Heart right ventricle (tissue), 16 donors: Measurements from ENCODE around the gene KIF4B. TPM values are rescaled to one million over a fixed set of nuclear protein-coding genes. Genes with fewer than 3 reads are reported as not detected.

Source experiments
- ATAC-seq, 8 donors: fragments of 200-7000 bp; cut with Tn5 transposase; one replicate each; pipeline ENCODE4 v1.9.1; 2020; ENCODE audit warnings: mild to moderate bottlenecking in 8 of 8, moderate library complexity in 8 of 8, moderate number of reproducible peaks in 1 of 8
- DNase-seq, 2 donors: peaks; one replicate each; pipeline ENCODE4 v3.0.0-alpha.2; 2020
- H3K27ac ChIP-seq, 10 donors: fragments of 200-600 bp; sonication (generic) in 2 of 10; one replicate each; pipeline versions ENCODE4 v1.5.0 to v1.8.0; 2020 to 2022; ENCODE audit warnings: mild to moderate bottlenecking in 3 of 10
- H3K27me3 ChIP-seq, 7 donors: fragments of 200-600 bp; one replicate each; pipeline ENCODE4 v1.8.0; 2021 to 2022; ENCODE audit warnings: mild to moderate bottlenecking in 2 of 7
- H3K36me3 ChIP-seq, 9 donors: fragments of 200-600 bp; sonication (generic) in 1 of 9; one replicate each; pipeline versions ENCODE4 v1.5.0 to v1.8.0; 2020 to 2022; ENCODE audit warnings: mild to moderate bottlenecking in 2 of 9
- H3K4me1 ChIP-seq, 9 donors: fragments of 200-600 bp; sonication (generic) in 1 of 9; one replicate each; pipeline versions ENCODE4 v1.5.0 to v1.8.0; 2020 to 2022; ENCODE audit warnings: mild to moderate bottlenecking in 4 of 9
- H3K4me3 ChIP-seq, 10 donors: fragments of 200-600 bp; sonication (generic) in 2 of 10; one replicate each; pipeline versions ENCODE4 v1.5.0 to v1.8.0; 2020 to 2022; ENCODE audit warnings: mild to moderate bottlenecking in 7 of 10, moderate library complexity in 2 of 10
- H3K9me3 ChIP-seq, 11 donors: fragments of 200-600 bp in 10 of 11; sonication (generic) in 2 of 11; one replicate each; pipeline versions ENCODE4 v1.5.0 to v1.8.0; 2013 to 2022; ENCODE audit warnings: mild to moderate bottlenecking in 2 of 11, control low read depth in 1 of 11, moderate library complexity in 1 of 11
- WGBS, 2 donors: extraction: QIAGEN DNeasy Blood & Tissue Kit; methylation state at CpG; one replicate each; pipeline ENCODE4 v1.1.7; 2013; ENCODE audit warnings: inconsistent platforms in 1 of 2; 5-methylcytosine and 5-hydroxymethylcytosine counted together
- intact Hi-C, 10 donors: fragments of 100-400 bp; cut with DNase I; formaldehyde crosslinking; loops; one replicate each; pipeline versions ENCODE4 v1.11.1 to v1.14.2; 2022
- polyA plus RNA-seq, 2 donors: library from polyadenylated mRNA; stranded (reverse); fragments of 200-250 nt; gene quantifications; one replicate each; pipeline ENCODE4 v1.2.3, GENCODE V29; 2013
- total RNA-seq, 10 donors: library from RNA; stranded (reverse); fragmentation: NEBNext Ultra II Directional in 3 of 10; extraction: Animal tissue kit (Norgen Biotek cat#: 25700) in 3 of 10; gene quantifications; one replicate each; pipeline versions ENCODE4 v1.2.1 to v1.2.4, GENCODE V29; 2021 to 2023
- TF ChIP-seq, protein P1 (sequence below), 9 donors: fragments of 200-600 bp; sonication (generic) in 2 of 9; IDR thresholded peaks; one replicate each; pipeline versions ENCODE4 v1.5.0 to v1.8.0; 2021 to 2022; ENCODE audit warnings: antibody characterized with exemption in 9 of 9, mild to moderate bottlenecking in 5 of 9, moderate library complexity in 1 of 9
- donor health status: Arrhythmogenic right ventricular cardiomyopathy.
- donor health status: ischemic (EF 13 %, LVEDD 7.1; RV severe dilation, severe dysfunction).
- donor health status: healthy with polysubstance abuse.
- donor health status: DM: no; HTN: yes; CAD: no.
- donor health status: DM: no; HTN: no; CAD: no.
- donor health status: ischemic (EF 25% LVEDD 6.9; RV normal size, moderate dysfunction).
- donor health status: ischemic (EF 25% LVEDD 5.7; RV mildly dilated, moderate dysfunction).
- donor health status: healthy.
- donor health status: DM: yes; HTN: yes; CAD: no.
- donor health status: Ischemic cardiomyopathy.
- donor health status: ischemic (EF 35%, LVEDD 5.7; RV mildly dilated, moderate dysfunction).
- donor health status: nonischemic (EF 11% LVEDD 7.7; RV severe dilation, severe dysfunction).
- donor health status: DM: yes; HTN: yes; CAD: no.
- donor health status: PGD.
- donor health status: ischemic (EF 29% LVEDD 5.4; RV normal size, mild dysfunction).
- donor health status: nonischemic (EF 23%, LVEDD 6.1; RV moderate dilation, normal function).

KIF4B gene
- total and polyA plus RNA-seq, 12 donors: 0.05 to 0.11 (median 0.08) TPM; not detected in 8

GRCh38 chr5:155010881-155011280 is 2.7 kb upstream of the KIF4B start:
- Histone ChIP-seq H3K9me3 (peaks cover 0 to 4% (median 0%) of the 10 kb centered on the region in 11 donors), H3K4me3 (no peak overlapping the region), H3K27ac (no peak overlapping the region), H3K36me3 (no peaks in the 10 kb centered on the region), H3K4me1 (no peaks in the 10 kb centered on the region), H3K27me3 (peaks cover 0 to 6% (median 0%) of the 10 kb centered on the region in 7 donors)
- ATAC-seq (no peak), DNase-seq (no peak)
- TF ChIP-seq, protein P1, sequence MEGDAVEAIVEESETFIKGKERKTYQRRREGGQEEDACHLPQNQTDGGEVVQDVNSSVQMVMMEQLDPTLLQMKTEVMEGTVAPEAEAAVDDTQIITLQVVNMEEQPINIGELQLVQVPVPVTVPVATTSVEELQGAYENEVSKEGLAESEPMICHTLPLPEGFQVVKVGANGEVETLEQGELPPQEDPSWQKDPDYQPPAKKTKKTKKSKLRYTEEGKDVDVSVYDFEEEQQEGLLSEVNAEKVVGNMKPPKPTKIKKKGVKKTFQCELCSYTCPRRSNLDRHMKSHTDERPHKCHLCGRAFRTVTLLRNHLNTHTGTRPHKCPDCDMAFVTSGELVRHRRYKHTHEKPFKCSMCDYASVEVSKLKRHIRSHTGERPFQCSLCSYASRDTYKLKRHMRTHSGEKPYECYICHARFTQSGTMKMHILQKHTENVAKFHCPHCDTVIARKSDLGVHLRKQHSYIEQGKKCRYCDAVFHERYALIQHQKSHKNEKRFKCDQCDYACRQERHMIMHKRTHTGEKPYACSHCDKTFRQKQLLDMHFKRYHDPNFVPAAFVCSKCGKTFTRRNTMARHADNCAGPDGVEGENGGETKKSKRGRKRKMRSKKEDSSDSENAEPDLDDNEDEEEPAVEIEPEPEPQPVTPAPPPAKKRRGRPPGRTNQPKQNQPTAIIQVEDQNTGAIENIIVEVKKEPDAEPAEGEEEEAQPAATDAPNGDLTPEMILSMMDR (IDR thresholded peaks at IDR 0.05): no peak
- intact Hi-C loops: no loop called here
- WGBS, 2 donors: 89 to 97% methylated on average over 3 of the region's 3 CpGs

GRCh38 chr5:155015239-155015638 is 1.7 kb downstream of the KIF4B start:
- Histone ChIP-seq H3K9me3 (peaks cover 0 to 7% (median 0%) of the 10 kb centered on the region in 11 donors), H3K4me1 (no peaks in the 10 kb centered on the region), H3K27me3 (peaks cover 0 to 6% (median 0%) of the 10 kb centered on the region in 7 donors), H3K36me3 (no peaks in the 10 kb centered on the region), H3K27ac (no peak overlapping the region), H3K4me3 (no peak overlapping the region)
- TF ChIP-seq, protein P1 (IDR thresholded peaks at IDR 0.05): no peak
- intact Hi-C loops: no loop called here
- 74 to 80% methylated on average over 6 of the region's 6 CpGs for WGBS, 2 donors
- DNase-seq (no peak), ATAC-seq (no peak)

DNA sequence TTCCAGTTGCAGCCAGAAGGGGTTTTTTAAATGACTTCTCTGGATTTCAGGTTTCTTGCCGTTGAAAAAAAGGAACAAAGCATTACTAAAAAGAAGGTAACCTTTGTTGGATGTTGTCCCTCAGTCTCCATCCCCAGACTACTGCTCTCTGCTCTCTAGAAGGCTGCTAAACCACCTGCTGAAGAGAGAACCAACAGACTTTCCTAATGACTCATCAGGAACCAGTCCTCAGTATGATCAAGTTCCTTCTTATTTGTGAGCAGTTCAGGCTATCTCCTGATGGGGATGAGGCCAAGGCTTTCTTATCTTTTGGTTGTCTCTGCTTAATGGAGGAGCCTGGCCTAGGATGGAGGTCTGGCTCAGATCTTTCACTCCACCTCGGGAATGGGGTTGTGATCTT is 4.1 kb downstream of the KIF4B start:
- ATAC-seq: no peak
- TF ChIP-seq, protein P1 (IDR thresholded peaks at IDR 0.05): no peak

DNA sequence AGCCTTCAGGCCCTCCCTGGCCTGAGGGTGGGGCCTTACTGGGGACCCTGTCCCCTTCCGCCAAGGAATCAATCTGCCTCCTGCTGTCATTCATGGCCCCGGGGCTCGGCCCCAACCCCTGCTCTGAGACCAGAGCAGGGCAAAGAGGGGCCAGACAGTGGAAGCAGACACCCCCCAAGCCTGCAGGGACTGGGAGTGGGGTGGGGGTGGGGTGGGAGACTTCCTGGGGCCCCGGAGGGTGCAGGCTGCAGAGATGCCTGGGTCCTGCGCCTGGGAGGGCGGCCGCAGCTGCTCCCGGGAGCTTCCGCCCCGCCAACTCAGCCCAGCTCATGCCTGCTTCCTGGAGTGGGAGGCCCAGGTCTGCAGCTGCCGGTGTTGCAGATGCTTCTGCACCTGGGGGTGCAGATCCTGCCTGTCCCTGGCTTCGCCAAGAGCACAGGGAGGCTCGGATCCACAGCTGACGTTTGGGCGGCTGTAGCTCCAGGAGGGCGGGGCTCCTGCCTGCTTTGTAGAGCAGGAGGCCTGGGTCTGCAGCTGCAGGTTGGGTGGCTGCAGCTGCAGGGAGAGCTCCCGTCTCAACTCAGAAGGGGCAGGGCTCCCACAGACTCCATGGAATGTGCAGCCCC is 6.2 kb downstream of the KIF4B start:
- H3K9me3 ChIP-seq: peaks cover 0 to 7% (median 0%) of the 10 kb centered on the region in 11 donors

More for the DNA sequence above, 4.1 kb downstream of the KIF4B start:
- 55 to 74% methylated on average over 2 of the region's 2 CpGs for WGBS, 2 donors
- DNase-seq: no peak
- peaks cover 0 to 6% (median 0%) of the 10 kb centered on the region in 7 donors for H3K27me3 ChIP-seq
- peaks cover 0 to 7% (median 0%) of the 10 kb centered on the region in 11 donors for H3K9me3 ChIP-seq
- H3K4me3 ChIP-seq: no peak overlapping the region
- no peaks in the 10 kb centered on the region for H3K4me1 ChIP-seq
- intact Hi-C loops: no loop called here
- no peaks in the 10 kb centered on the region for H3K36me3 ChIP-seq
- H3K27ac ChIP-seq: no peak overlapping the region

More for the DNA sequence above, 6.2 kb downstream of the KIF4B start:
- WGBS, 2 donors: 81 to 86% methylated on average over 17 of the region's 17 CpGs
- DNase-seq (no peak), ATAC-seq (peak in 1 of 8 donors; percentile 55)
- Histone ChIP-seq H3K27ac (no peak overlapping the region), H3K4me1 (no peaks in the 10 kb centered on the region), H3K4me3 (no peak overlapping the region), H3K27me3 (no peaks in the 10 kb centered on the region), H3K36me3 (no peaks in the 10 kb centered on the region)
- TF ChIP-seq, protein P1 (IDR thresholded peaks at IDR 0.05): no peak
- intact Hi-C loops: no loop called here
